Activated CD8-positive, alpha-beta memory T cell treated with anti-CD3 and anti-CD28 coated beads for 24 hours (primary cell): ENCODE data around the gene CAPN14.

Experiments used
- DNase-seq: peaks from one replicate; pipeline ENCODE4 v3.0.0-alpha.2; 2020

CAPN14 gene

DNA sequence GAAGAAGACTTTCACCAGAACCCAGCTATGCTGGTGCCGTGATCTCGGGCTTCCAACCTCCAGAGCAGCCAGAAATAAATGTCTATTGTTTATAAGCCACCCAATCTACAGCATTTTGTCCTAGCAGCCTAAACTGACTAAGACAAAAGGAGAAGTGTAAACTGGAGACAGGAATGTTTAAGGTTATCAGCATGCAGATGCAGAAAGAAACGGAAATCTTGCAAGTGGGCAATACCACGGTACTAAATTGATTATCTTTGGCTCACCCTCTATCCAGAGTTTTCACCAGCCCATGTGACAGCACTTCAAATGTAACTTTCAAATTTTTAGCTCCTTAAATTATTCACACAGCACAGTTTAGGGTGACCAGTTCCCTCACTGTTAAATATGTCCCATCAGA is 5.7 kb upstream of the CAPN14 start:
- DNase-seq, result no peak

DNA sequence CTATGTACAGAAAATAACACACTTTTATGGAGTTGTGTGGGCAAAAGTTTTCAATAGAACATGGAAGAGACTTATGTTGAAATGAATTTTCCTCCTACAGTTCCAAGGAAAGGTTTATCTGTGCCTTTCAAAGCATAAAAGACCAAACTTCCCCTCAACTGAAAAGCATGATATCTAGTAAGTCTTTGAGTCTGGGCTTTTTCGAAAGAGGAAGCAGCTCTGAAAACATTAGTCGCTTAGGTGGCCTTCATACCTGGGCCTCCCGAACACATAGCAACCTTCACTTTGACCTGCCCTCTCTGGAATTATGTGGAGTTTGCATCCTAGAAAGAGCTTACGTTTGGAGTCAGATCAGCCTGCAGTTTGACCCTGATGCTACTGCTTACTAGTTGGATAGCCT is 4.8 kb upstream of the CAPN14 start:
- DNase-seq, result peak; percentile 37

DNA sequence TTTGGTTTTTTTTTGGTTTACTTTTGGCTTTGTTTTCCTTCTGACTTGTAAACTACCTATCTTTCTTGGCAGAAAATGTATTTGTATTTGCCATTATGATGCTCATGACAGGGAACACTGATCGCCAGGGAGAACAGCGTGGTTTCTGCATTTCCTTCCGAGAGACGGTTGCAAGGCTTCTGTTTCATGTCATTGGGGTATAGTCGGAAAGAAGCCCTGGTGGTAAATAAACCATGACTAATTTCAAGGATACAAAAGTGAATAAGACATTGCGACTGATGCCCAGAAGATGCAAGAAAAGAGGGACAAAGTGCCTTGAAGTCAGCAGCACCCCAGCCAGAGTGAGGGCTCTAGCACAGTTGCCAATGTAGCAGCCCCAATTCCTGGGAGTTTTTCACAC is 4.2 kb upstream of the CAPN14 start:
- no peak for DNase-seq

DNA sequence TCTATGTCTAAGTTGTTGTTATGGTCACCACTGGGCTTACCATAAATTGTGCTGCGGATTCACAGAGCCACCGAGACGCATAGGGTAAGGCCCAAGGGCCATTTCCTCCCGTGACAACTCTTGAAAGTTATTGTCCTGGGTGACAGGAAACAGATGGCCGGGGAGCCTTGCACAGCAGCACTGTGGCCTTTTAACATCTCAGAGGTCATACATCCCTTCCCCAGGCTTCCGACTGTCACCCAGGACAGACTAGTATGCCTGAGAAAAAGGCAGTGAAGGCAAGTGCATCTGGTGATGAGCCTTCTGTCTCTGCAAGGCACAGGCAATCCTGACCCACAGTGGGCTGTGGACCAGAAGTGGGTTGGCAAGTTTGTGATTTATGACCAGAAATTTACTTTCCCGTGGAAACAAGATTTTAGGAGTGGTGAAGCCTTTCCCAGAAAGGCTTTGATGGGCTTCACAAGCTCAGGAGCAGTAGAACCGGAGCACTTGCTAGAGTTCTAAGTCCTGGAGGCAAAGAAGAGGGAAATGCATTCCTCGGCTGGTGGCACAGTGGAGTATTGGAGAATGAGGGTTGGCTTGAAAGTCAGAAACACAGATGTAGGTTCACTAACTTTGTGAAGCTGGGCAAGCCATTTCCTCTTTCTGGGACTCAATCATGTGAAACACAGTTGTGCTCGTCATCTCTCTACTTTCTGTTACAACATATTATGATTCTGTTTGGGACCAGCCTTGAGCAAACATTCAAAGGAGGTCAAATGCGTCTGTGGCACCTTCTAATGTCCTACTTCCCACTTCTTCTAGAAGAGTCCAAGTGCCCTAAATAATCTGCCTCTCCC is 2.0 kb upstream of the CAPN14 start:
- DNase-seq, result peak; percentile 45

DNA sequence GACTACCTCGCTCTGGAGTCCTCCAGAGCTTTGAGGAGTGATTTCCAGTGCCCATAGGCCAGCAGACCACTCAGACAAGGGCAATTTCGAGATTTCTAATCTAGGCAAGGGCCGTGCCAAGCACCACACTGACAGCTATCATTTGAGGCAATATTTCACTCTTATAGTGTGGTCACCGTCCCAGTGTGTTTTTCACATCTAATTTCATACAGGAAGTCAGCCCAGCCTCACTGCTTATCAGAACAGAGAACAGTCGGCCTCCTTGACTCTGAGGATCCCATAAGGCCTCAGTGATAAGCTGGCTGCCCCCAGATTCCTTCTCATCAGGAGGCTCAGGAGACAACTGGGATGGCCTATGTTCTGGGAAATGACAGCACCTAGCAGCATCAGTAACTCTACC is 581 bp downstream of the CAPN14 start:
- DNase-seq, result peak; percentile 44

DNA sequence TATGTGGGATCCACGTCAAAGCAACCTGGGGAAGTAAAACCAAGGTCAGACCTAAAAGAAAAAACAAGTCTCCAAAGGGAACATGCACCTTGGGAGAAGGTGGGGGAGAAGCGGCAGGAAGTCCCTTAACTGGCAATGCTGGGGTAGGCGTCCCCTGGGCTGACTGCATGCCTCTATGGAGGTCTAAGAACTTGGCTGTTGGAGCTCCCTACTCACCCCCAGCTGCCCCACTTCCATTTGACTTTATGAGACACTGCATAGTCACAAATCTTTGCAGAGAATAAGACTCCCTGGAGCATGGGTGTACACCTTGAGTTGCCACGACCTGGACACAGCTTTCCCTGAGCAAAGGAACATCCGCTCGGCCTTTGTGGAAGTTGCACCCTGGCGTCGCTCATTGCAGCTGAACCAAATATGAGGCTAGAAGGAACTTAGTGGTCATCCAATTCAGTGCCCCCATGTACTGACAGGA is 2.8 kb downstream of the CAPN14 start:
- peak; percentile 28 for DNase-seq

DNA sequence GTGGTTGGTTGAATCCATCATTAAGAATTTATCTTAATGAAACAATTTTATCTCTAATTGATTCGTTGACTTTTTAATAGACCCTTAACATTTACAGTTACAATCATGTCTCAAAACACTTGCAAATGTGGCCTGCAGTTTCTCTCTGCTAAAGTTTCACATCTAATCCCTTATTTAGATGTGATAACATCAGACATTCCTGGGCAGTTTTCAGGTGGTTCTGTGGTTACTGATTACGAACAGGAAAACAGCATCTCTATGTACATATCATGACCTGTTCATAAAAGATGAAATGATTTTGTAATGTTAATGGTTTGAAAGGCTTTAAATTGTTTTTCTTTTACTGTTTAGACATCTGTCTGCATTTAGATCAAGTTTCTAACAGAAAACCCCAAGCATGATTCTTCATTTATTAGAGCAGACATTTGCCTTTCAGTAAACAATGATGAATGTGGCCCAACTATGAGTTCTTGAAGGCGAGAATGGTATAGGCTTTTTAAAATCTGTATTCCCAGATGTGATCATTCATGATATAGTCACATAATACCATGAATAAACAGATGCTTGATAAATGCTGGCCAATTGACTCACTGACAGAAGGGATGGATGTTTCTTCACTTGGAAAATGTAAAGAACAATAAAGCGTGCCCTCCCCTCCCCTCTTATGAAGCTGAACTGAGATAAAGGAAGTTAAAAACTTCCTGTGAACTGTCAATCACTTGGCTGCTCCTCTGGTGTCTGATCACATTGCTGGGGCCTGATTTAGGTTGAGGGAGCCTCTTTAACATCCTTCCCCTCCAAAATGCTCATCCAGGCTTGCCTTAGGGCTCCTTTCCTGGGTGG is 3.5 kb downstream of the CAPN14 start:
- no peak for DNase-seq

DNA sequence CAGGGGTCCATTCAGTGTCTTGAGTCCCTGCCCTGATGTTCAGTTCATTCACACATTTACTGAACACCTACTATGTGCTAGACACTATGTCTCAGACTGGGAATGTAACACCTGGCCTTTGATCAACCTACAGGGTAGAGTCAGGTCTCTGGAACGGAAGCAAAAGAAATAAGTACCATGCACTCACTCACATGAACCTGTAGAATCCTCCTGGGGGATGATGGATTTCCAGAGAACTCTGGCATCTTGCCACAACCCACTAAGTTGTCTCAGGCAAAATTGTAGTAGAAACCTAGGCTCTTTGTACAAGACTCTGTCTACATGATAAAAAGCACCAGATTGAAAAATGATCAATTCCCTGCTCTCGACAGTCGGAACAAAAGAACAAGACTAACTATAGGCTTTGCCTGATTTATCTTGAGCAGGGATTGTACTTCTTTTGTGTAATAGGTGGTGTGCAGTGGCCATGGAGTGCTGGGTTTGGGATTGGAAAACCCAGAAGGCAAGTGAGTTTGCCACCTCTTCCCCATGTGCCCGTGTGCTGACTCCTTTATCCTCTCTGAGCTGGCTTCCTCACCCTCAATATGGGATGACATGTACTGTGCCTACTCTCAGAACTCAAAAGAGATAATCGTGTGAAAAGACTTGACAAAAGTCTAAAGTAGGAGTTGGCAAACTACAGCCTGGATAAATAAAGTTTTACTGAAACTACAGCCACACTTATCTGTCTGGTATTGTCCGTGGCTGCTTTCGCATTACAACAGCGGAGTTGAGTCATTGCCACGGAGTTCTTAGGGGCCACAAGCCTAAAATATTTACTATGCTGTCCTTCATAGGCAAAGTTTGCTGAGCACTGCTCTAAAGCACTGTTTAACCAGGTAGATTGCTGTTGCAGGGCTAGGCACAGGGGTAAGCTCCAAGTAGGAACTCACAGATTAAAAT is 4.4 kb downstream of the CAPN14 start:
- peak; percentile 28 for DNase-seq

DNA sequence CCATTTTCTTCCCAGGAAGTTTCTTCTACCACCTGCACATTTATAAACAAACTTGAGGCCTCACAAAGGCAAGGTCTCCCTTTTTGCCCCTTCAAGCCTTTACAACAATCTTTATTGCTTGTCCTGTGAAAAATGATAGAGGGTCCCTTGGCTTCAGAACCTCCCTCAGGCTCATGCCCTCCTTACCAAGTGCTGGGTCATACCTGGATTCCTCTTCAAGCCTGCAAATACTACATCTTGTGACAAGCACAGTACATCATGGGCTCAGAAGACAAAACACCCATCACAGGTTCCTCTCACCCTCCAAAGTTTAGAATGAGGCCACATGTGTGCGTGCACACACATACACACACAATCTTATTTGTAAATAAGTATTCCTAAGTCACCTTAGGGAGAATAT is 9.1 kb downstream of the CAPN14 start:
- DNase-seq, result peak; percentile 24

DNA sequence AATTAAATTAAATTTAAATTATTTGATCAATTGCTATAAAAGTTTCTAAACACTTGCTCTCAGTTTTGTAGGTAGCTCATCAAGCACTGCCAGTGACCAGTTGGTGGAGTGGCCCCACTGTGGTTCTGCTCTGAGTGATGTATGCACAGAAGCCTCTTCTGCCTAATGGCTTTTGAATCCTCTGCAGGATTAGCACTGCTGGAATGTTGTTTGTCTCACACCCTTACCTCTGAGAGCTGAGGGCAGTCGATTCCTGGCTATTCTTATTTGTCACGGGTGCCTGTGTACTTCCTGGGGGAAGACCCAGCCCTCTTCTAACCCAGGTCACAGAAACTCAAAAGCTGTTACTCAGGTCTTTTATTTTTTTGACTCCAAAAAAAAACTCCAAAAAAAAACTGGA is 9.5 kb downstream of the CAPN14 start:
- DNase-seq, result peak; percentile 33

DNA sequence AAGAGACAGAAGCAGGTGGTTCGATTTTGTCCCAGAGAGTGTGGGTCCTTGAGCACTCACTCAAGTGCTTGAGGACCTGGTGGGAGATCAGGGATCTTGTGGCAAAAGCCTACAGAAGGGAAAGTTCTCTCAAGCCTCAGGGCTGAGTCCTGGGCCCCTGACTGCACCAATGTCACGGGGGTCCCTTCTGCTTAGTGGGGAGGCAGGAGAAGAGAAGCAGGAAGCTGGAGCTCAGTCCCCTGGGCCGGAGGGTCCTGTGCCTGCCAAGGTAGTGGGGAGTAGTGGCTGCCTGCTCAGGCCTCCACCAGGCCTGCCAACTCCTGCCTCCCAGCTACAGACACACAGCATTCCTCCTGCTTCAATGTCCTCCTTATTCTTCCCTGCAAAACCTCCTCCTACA is 11.7 kb downstream of the CAPN14 start:
- DNase-seq, result peak; percentile 30

DNA sequence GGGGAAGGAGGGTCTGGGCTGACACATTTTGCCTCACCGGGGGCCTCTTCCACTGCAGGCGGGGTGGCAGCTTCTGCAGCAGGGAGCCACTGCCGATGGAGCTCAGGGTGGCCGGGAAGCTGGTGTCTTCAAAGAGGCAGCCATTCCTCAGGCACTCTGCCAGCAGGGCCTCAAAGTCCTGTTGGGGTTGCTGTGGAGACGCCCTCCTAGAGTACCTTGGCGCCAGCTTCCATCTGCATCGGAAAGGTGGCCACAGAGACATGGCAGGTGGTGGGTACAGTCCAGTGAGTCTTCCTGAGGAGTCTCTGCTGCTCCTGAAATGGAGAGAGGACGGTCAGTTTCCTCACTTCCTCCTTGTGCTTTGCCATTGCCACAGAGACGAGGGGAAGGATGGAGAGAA is 12.1 kb downstream of the CAPN14 start:
- no peak for DNase-seq

DNA sequence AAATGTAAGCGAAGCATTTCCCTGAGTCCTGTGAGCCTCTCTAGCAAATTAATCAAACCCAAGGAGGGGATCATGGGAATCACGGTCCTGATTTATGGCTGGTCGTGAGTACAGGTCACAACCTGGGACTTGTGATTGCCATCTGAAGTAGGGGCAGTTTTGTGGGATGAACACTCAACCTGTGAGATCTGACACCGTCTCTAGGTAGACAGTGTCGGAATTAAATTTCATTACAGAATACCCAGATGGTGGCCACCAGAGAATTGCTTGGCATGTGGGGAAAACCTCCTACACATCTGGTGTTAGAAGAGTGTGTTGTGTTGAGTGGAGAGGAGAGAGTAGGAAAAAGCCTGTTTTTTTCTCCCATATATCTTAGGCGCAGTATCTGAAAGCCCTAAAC is 12.5 kb downstream of the CAPN14 start:
- no peak for DNase-seq

DNA sequence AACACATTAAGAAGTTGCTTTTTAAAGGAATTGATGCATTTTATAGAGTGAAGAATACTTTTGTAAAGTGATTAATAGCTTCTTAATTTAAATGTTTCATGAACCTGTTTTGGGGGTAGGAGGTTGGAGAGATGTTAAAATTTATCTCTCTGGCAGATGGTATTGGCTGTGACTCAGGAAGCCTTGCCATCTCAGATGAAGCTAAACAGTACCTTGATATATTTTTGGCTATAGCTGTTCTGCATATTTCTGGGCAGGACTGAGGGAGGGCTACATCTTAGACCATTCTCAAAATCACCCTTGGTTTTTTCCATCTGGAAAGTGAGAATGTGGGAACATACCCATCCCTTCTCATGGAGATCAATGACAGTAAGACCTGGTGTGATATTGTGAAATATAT is 13.4 kb downstream of the CAPN14 start:
- DNase-seq, result no peak

DNA sequence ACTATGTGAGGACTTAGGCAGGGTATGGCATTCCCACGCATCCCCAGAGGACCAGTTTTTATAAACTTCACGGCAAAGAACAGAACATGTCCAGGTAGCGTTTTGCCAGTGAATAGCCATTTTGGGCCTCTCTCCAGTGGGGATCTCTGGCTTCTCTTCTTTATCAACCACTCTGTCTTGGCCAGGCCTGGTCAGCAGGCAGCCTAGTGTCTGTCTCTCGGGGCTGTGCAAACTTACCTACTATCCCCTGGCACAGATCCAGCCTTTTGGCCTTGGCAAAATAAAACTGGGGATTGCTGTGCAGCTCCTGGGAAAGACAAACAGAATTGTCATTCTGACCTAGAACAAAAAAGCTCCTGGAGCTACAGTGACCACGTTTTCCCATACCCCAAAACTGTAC is 14.5 kb downstream of the CAPN14 start:
- no peak for DNase-seq

DNA sequence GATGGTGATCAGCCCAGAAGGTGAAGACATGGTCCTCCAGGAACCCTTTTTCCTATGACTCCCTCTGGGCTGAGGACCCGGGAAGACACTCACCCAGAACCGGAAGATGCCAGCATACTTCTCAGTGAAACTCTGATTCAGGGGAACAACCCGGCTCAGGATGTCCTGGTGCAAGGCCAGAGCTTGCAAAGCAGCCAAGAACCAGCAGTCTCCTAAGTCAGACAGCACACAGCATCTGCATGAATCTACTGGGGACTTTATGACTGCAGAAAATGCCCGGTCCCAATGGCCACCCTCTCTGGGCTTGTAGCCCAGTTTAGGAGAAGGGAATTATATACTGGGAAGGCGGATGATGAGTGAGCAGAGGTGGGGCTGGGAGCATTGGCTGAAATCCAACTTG is 15.3 kb downstream of the CAPN14 start:
- DNase-seq, result peak; percentile 35

DNA sequence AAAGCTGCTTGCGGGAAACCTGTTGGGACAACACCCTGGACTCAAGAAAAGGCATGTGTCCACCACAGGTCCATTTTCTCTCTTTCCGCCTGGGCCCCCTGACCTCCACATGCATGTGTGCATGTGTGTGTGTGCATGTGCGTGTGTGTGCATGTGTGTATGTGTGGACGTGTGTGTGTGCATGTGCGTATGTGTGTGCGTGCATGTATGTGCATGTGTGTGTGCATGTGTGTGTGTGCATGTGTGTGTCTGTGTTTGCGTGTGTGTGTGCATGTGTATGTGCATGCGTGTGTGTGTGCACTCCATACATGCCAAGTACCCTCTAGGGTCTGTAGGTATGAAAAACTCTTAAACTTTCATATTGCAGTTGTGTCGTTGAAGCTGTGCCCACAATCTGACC is 16.3 kb downstream of the CAPN14 start:
- no peak for DNase-seq

DNA sequence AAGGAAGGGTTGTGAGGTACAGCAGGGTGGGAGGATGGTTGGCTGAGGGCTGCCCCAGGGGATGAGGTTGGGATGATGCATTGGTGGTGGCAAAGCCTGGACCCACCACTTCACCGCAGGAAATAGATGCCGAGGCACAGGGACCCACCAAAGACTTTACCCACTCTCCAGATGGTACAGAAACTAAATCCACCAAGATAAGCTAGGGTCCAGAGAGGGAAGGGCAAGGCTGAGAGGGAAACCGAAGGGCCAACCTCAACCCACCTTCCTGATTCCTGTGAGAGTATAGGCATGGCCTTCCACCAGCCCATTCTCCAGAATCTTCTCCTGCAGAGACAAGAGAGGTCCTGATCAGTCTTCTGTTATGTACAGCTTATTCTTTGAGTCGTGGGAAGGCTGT is 18.1 kb downstream of the CAPN14 start:
- peak; percentile 26 for DNase-seq

DNA sequence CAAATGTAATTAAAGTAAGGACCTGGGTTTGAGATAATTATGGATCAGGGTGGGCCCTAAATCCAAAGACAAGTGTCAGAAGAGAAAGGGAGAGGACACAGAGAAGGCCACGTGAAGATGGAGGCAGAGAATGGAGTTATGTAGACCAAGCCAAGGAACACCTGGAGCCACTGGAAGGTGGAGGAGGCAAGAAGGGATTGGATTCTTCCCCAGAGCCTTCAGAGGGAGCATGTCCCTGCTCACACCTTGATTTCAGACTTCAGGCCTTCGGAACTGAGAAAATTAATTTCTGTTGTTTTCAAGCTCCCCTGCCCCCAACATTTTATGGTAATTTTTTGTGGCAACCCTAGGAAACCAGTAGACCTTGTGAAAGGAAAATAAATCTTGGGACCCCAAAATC is 19.6 kb downstream of the CAPN14 start:
- no peak for DNase-seq

DNA sequence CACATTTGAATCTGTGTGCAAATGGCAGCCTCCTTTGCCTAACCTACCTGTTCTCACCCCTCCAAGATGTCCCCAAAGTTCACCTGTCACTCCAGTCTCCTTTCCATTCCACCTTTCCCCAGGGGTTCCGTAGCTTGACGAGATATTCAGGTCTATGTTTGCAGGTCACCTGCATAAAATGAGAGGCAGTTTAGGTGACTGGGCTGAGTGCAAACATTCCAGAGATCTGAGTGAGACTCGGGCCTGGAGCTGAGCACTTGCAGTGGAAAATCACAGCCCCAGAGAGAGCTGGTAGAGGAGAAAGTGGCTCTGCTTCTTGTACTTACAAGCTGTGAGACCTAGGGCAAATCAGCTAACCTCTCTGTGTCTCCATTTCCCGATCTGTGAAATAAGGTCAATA is 20.1 kb downstream of the CAPN14 start:
- DNase-seq, result peak; percentile 33

DNA sequence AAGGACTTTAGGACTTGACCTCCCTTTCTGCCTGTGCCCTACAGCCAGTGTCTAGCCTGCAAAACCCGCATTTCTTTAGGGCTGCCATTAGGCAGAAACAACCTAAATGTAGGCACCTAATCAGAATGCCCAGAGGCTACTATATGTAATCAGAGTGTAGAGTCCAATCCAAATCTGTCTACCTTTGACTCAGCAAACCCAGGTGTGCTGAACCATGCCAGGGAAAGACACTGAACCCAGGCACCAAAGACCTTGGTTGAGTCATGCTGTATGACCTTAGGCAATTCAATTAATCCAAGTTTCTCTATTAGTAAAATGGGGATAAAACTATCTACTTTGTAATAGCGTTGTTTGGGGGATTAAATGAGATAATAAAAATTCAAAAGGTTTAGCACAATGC is 20.7 kb downstream of the CAPN14 start:
- no peak for DNase-seq

DNA sequence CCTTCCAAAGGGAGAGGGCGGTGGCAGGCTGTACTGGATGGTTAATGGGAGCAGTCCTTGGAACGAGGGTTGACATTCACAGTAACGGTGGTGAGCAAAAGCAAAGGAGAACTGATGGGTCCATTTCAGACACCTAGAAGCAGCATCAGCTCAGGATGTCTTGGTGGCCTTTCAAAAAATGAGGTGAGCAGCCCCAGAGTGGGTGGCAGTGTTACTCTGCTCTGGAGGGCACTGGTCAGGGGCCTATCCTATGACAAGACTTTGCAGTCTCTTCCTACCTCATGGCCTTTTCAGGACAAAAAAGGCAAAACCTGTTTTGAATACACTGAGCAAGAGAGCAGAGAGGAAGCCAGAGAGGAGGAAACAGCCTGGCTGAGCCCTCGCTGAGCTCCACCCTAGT is 23.5 kb downstream of the CAPN14 start:
- DNase-seq, result peak; percentile 13

DNA sequence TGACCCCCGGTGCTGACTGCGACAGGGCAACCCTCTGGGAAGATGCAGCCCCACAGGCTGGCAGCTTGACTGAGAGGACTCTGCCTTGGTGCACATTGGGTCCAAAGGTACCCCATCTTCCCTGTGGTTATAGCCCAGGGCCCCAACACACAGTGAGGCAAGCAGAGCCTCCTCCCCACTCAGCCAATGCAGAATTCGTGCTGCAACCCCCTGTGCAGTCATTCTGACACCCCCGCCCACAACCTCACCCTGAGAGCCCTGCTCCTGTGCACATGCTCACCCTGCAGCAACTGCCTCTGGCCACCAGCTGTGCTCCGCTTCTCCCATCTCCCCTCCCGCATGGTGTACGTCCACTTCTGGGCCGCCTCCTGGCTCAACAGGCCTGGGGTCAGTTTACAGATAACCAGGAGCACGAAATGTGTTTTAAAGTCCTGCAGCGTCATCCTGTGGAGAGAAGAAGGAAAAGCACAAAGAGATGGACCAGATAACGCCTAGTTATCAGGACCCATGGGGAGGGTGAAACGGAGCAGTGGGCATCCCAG is 24.4 kb downstream of the CAPN14 start:
- DNase-seq, result peak; percentile 42
